ENCODE results near the gene P2RY2. TPM values are rescaled to one million over a fixed set of nuclear protein-coding genes. Genes with fewer than 3 reads are reported as not detected.

The P2RY2 gene
- total RNA-seq, 1 experiment from 2014 or later: 0.26 TPM

DNA sequence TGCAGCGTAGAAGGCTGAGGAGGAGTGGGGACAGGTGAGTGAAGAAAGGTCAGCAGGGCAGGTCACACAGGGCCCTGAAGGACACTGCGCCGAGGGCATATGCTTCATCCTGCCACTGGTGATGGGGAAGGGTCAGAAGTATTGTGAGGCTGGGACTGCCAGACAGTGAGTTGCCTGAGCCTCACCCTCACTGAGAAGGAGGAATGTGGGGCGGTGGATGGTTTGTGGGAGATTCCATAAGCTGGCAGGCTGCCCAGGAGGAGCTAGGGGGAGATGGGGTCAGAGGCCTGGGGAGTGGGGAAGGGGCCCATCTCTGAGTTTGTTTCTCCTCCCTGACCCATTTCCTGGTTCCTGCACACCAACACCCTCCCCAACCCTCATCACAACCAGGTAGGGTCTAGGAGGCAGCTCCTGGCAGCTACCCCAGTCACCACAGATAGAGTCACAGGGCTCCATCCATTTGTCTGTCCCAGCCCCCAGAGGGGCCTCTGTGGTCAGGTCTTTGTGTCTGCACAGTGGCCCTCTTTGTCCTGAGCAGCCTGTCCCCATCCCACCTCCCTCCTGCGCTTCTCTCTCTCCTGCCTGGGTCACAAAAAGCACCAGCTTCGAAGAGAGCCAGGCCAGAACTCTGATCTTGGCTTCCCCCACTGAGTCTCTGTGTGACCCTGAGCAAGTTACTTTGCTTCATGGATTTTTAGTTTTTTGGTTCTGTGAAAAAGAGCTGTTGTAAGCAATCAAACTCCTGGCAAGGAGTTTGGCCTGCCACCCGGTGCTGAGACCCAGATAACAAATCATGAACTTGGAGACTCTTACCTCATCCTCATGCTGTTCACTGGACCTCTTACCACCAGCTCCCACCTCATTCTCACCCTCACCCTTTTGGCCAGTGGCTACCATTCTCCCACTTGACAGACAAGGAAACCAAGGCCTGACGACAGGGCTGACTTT is 4.6 kb upstream of the P2RY2 start:
- H2AK5ac ChIP-seq (ENCODE audit: insufficient read length, low read length): no peak overlapping the region
- no peak overlapping the region for H3K56ac ChIP-seq (ENCODE audit: insufficient read length, low read depth, low read length)
- H2BK120ac ChIP-seq (ENCODE audit: low read depth, low read length, poor library complexity, severe bottlenecking): no peak overlapping the region
- no CpG with 5 or more reads among the region's 8 CpGs for WGBS (ENCODE audit: extremely low coverage, insufficient read length, low lambda C conversion rate)
- no peak overlapping the region for H4K91ac ChIP-seq (ENCODE audit: insufficient read length, low read depth, low read length)
- no peaks in the 10 kb centered on the region for H3K9me3 ChIP-seq (ENCODE audit: control insufficient read depth, low read depth, low read length)
- H3K9ac ChIP-seq (ENCODE audit: extremely low read depth, insufficient read length, low read length): no peak overlapping the region
- Mint-ChIP-seq H3K4me3 (no peak overlapping the region), H3K9me3 (no peaks in the 10 kb centered on the region), H3K27ac (no peak overlapping the region; a peak in 1 of 7 replicates), H3K4me1 (peaks cover 6 to 9% of the 10 kb centered on the region in 2 experiments), H3K36me3 (ENCODE audit: insufficient read depth in 1 of 3, low read depth in 3 of 3) (no peaks in the 10 kb centered on the region), H3K27me3 (ENCODE audit: low read depth) (peaks cover 38% of the 10 kb centered on the region)
- H4K8ac ChIP-seq (replicated peaks; ENCODE audit: insufficient read length, low read depth, low read length): no peak overlapping the region
- H3K27me3 ChIP-seq (ENCODE audit: insufficient read depth, low read length): no peaks in the 10 kb centered on the region; the same call in 1 of the 2 replicates
- H2BK12ac ChIP-seq (ENCODE audit: insufficient read length, low read depth, low read length): no peak overlapping the region
- TF ChIP-seq CTCF (conservative IDR thresholded peaks at IDR 0.05): no peak
- no peak for DNase-seq
- H4K20me1 ChIP-seq (ENCODE audit: control insufficient read depth, insufficient read depth, insufficient read length): no peaks in the 10 kb centered on the region
- H2BK20ac ChIP-seq (ENCODE audit: low read depth, low read length, poor library complexity, severe bottlenecking): no peak overlapping the region
- no peak overlapping the region for H2BK5ac ChIP-seq (ENCODE audit: insufficient read length, low read length)
- H4K5ac ChIP-seq (ENCODE audit: insufficient read length, low read depth, low read length): no peak overlapping the region
- H3K79me1 ChIP-seq (ENCODE audit: insufficient read depth, low read depth, low read length, poor library complexity, severe bottlenecking): no peaks in the 10 kb centered on the region
- peaks cover 1% of the 10 kb centered on the region for H3K23me2 ChIP-seq (ENCODE audit: insufficient read length, low read depth, low read length, poor library complexity, severe bottlenecking)
- H3K14ac ChIP-seq (ENCODE audit: insufficient read depth, low read length): no peak overlapping the region
- no peak overlapping the region for H2AFZ ChIP-seq (ENCODE audit: low read length)
- H3K18ac ChIP-seq (ENCODE audit: insufficient read length, low read depth, low read length): no peak overlapping the region
- H3K4ac ChIP-seq (ENCODE audit: low read depth, low read length): no peak overlapping the region
- no peaks in the 10 kb centered on the region for H3K79me2 ChIP-seq (ENCODE audit: insufficient read depth, low read length)
- H3K4me1 ChIP-seq (ENCODE audit: insufficient read depth, low read length): no peaks in the 10 kb centered on the region
- no peak overlapping the region for H2BK15ac ChIP-seq (ENCODE audit: low read depth, low read length)
- no peak overlapping the region for H3T11ph ChIP-seq (ENCODE audit: low read length)
- H3K23ac ChIP-seq (ENCODE audit: insufficient read length, low read depth, low read length): no peak overlapping the region
- H3K27ac ChIP-seq (ENCODE audit: insufficient read length, low read depth, low read length): no peak overlapping the region
- H3K4me2 ChIP-seq (ENCODE audit: insufficient read depth, insufficient read length, low read length): no peak overlapping the region
